HG02938 (cell line): ENCODE results near the gene PPP6R2.
"Not testable (repeated sequence)": the region's sequence is repeated elsewhere in the genome, so short reads cannot be mapped to it uniquely, and the experiment has no call there.

Experiments used
- ATAC-seq: cut with Tn5 transposase; IDR thresholded peaks from one replicate; pipeline ENCODE4 v1.9.1; 2021; ENCODE audit warnings: mild to moderate bottlenecking, moderate library complexity; ENCODE audit not compliant: unreplicated experiment

PPP6R2 gene

GRCh38 chr22:50338860-50339462, 4.2 kb upstream of the PPP6R2 start:
- no peak for ATAC-seq

GRCh38 chr22:50339945-50340879, 2.9 kb upstream of the PPP6R2 start:
- ATAC-seq = no peak

GRCh38 chr22:50341977-50342650, 1.0 kb upstream of the PPP6R2 start:
- ATAC-seq = peak; percentile 63

DNA sequence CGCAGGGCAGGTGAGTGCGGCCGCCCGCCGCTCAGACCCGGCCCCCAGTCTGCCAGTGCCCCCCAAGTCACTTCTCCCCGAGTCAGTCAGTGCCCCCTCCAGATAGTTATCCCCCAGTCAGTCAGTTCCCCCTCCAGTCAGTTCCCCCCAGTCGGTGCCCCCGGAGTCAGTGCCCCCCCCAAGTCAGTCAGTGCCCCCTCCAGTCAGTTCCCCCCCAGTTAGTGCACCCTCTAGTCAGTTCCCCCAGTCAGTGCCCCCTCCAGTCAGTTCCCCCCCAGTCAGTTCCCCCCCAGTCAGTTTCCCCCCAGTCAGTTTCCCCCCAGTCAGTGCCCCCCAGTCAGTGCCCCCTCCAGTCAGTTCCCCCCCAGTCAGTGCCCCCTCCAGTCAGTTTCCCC, 411 bp downstream of the PPP6R2 start:
- no peak for ATAC-seq

DNA sequence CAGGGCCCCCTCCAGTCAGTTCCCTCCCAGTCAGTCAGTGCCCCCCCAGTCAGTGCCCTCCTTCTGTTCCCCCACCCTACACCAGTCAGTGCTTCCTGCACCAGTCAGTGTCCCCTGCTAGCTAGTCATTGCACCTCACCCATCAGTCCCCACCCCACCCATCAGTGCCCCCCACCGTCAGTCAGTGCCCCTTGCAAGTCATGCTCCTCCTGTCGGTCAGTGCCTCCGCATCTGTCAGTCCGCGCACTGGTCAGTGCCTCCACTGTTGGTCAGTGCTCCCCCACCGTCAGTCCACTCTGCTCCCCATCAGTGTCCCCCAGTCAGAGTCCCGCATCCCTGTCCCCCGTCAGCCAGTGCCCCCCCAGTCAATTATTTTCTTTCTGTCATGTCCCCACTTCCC, 3.3 kb downstream of the PPP6R2 start:
- ATAC-seq = no peak

DNA sequence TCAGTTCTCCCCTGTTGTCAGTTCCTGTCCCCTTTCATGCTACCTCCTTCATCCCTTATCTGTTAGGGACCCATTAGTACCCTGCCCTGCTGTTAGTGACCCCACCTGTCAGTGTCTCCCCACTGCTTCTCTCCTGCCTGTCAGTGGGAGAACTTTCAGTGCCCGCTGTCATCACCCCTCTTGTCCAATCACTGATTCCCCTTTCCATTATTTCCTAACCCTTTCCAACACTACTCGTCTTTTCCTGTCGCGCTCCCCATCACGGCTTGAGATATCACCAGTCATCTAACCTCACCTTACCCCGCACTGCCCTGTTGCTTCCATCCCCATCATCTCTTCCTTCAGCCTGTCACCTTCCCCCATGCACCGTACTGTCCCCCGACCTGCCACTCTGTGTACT, 4.0 kb downstream of the PPP6R2 start:
- no peak for ATAC-seq

DNA sequence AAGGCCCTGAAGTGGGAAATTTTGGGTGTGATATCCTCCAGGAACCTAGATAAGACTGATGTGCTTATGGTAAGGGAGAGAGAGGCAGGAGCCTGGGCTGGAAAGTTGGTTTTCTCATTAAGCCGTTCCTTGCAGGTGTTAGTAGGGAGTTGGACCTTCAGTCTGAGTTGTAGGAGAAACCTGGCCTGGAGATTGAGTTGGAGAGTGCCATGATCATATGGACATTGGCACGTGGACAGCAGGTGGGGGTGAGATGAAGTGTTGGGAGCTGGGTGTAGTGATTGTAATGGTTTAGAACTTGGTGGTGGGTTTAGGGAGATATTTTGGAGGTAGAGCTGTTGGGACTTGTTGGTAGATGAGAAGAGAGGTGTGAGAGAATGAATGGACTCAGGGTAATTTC, 4.9 kb downstream of the PPP6R2 start:
- ATAC-seq = no peak

GRCh38 chr22:50356186-50356585, 13.1 kb downstream of the PPP6R2 start:
- no peak for ATAC-seq

- no peak for ATAC-seq
Observed at GRCh38 chr22:50357222-50357621, 14.1 kb downstream of the PPP6R2 start.

- no peak for ATAC-seq
Observed at GRCh38 chr22:50357756-50358155, 14.6 kb downstream of the PPP6R2 start.

GRCh38 chr22:50360578-50360977, 17.5 kb downstream of the PPP6R2 start:
- ATAC-seq = no peak

DNA sequence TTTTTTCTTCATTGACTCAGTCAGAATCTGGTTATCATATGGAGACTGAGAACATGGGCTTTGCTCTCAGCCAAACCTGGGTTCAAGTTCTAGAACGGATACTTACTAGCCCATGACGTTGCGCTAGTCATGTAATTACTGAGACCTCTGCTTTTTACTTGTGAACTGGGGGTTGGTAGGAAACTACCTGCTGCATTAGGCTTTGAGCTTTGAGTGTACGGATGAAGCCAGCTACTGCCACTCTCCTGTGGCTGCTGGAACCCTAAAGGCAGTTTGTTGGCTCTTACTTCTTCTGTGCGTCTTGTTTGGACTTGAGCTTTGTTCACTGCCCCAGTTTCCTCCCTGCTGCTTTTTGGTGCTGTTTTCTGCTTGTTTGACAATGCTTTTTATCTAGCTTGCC, 18.1 kb downstream of the PPP6R2 start:
- ATAC-seq = no peak

GRCh38 chr22:50361688-50362087, 18.6 kb downstream of the PPP6R2 start:
- ATAC-seq = no peak

DNA sequence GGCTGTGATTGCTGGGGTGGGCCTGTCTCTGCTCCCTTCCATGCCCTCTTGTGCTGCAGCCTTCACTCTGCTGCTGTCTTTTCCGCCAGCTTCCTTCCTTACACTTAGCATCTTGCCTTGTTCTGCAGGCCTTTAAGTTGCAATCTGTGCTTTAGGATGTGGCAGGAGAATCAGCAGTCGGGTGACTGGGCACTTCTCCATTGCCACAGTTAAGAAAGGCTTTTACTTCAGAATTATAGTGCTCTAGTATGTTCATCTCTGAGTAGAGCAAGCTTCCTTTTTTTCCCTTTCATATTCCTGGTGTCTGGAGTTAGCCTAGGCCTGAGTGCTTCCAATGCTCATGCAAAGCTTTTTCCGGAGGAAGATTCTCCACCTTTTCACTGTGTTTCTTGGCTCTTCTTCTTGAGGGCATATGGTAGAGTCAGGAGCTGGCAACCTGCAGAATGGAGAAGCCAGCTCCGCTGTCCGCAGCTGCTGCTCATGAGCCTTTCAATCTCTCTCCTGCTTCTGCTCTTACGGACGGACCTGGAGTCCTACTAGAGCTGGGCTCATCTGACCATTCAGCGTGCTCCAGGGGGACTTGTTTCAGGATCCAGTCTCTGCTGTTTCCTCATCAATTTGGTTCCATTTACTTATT, 20.2 kb downstream of the PPP6R2 start:
- no peak for ATAC-seq

- ATAC-seq = not testable (repeated sequence)
Observed at GRCh38 chr22:50363803-50364194, 20.7 kb downstream of the PPP6R2 start.

DNA sequence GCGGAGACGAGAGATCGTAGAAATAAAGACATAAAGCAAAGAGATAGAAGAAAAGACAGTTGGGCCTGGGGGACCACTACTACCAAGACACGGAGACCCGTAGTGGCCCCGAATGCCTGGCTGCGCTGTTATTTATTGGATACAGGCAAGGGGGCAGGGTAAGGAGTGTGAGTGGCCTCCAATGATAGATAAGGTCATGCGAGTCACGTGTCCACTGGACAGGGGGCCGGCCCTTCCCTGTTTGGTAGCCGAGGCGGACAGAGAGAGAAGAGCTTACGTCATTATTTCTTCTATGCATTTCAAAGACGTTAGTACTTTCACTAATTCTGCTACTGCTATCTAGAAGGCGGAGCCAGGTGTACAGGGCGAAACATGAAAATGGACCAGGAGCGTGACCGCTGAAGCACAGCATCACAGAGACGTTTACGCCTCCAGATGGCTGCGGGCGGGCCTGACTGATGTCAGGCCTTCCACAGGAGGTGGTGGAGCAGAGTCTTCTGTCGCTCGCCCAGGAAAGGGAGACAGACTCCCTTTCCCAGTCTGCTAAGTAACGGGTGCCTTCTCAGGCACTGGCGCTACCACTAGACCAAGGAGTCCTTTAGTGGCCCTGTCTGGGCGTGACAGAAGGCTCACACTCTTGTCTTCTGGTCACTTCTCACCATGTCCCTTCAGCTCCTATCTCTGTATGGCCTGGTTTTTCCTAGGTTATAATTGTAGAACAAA, 24.8 kb downstream of the PPP6R2 start:
- no peak for ATAC-seq

DNA sequence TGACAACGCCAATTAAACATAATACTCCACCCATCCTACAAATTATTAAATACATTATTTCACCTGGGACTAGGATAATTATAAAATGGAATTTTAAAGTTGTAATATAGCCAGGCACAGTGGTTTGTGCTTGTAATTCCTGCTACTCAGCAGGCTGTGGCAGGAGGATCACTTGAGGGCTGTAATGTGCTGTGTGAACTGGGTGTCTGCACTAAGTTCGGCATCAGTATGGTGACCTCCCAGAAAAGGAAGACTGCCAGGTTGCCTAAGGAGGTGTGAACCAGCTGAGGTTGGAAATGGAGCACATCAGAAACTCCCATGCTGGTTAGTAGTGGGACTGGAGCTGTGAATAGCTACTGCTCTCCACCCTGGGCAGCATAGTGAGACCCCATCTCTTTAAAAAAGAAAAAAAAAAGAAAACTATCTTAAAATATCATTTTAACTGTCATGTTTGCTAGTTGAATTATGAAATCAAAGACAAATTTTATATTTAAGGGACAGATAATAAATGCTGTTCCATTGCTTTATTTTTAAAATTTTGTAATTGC, 28.0 kb downstream of the PPP6R2 start:
- no peak for ATAC-seq

DNA sequence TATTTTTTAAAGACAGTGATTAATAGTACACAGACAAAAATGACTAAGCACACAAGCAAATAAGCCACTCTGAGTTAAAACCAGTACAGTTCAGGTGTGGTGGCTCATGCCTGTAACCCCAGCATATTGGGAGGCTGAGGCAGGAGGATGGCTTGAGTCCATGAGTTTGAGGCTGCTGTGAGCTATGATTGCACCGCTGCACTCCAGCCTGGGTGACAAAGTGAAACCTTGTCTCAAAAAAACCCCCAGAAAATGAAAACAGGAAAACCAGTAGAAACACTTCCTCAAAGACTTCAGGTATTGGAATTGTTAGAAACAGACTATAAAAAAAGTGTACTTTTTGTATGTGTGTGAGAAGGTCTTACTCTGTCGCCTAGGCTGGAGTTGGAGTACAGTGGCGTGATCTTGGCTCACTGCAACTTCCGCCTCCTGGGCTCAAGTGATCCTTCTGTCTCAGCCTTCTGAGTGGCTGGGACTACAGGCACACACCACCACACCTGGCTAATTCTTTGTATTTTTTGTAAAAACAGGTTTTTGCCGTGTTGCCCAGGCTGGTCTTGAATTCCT, 33.0 kb downstream of the PPP6R2 start:
- no peak for ATAC-seq

GRCh38 chr22:50381021-50381555, 38.0 kb downstream of the PPP6R2 start:
- not testable (repeated sequence) for ATAC-seq
